Measurements from ENCODE around the gene DMBT1.
A peak's percentile ranks its signal among the peaks of the same experiment; 100 is the strongest.

DNA sequence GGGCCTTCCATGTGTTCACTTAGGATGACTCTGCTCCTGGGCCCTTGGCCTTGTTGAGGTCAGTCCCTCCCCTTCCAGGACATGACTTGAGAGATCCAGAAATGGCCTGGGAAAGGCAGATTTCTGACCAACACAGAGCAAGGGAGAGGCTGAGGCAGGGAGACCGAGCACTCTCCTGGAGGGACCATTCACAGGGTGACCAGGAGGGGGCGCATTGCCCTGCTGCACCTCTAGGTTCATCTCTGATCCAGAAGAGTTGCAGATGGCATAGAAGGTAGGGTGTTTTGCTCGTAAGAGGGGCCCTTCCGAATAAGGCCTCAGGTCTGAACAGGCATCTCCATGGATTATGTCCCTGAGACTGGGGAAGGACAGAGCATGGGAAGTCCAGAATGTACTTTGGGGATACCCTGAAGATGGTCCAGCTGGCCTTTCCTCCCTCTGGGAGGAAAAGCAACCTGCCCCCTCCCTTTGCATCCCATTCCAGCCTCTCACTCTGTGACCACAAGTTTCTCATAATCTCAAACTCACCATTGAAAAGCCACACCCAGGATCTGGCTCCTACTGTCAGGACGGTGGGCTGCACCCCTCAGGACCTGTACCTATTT, 6.6 kb downstream of the DMBT1 start:
- TF ChIP-seq, protein P1, sequence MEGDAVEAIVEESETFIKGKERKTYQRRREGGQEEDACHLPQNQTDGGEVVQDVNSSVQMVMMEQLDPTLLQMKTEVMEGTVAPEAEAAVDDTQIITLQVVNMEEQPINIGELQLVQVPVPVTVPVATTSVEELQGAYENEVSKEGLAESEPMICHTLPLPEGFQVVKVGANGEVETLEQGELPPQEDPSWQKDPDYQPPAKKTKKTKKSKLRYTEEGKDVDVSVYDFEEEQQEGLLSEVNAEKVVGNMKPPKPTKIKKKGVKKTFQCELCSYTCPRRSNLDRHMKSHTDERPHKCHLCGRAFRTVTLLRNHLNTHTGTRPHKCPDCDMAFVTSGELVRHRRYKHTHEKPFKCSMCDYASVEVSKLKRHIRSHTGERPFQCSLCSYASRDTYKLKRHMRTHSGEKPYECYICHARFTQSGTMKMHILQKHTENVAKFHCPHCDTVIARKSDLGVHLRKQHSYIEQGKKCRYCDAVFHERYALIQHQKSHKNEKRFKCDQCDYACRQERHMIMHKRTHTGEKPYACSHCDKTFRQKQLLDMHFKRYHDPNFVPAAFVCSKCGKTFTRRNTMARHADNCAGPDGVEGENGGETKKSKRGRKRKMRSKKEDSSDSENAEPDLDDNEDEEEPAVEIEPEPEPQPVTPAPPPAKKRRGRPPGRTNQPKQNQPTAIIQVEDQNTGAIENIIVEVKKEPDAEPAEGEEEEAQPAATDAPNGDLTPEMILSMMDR (IDR thresholded peaks at IDR 0.05; ENCODE audit: low read depth, low read length): peak; percentile 92
- TF ChIP-seq POLR2A (IDR thresholded peaks at IDR 0.05; ENCODE audit: extremely low read depth, insufficient read length): no peak
- no peak for TF ChIP-seq MYC (IDR thresholded peaks at IDR 0.05; ENCODE audit: low read depth, low read length)

All from NB4 (cell line).